D341Med (cell line): ENCODE results near the gene LYL1.
"Not testable (repeated sequence)": the region's sequence is repeated elsewhere in the genome, so short reads cannot be mapped to it uniquely, and the experiment has no call there.

ENCODE experiments used
- DNase-seq: peaks from one replicate; pipeline ENCODE4 v3.0.0; 2012; ENCODE audit warnings: low spot score

LYL1 gene

DNA sequence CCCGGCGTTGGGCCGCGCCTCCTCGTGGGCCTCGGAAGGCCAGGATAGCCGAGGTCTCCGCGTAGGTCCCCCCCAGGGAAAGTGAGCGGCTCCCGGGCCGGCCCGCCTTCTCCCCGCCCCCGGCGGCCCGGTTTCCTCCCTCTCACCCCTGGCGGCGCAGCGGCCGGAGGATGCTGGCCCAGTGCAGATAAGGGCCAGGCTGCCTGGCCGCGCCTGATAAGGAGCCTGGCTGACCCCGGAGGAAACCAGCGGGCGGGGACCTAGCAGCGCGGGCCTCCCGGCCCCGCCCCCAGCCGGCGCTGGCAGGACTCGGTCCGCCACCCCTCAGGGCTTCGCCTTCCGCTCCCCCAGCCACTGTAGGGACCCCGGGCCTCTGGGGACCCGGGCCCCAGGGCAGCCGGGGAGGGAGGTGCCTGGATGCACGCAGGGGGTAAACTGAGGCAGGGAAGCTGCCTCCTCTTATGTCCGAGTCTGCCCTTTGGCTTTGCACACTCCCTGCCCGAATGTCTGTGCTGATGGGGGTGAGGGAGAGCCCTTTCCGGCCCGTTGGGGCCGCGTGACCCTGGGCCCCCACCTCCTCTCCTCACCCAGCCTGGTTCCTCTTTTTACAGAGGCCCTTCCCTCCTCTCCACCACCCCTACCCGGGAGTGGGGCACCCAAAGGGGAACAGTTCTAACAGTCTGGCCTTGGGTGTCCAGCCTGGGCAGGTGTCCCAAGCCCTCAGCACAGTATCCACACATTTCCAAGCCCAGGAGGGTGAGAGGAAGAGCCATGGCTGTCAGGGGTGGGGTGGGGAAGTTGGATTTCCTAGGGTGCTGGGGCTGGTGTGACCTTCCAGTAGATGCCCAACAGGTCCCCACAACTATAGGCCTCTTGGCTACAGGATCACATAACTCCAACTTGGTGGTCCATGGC lies at the start of gene LYL1:
LYL1 (minus strand) TSS at position 193 of the 915 bp plus-strand sequence. CDS start 1,687 bp downstream, outside the sequence.
- no peak for DNase-seq

- peak; percentile 96 for DNase-seq
Measured at GRCh38 chr19:13151605-13152355, 49.1 kb upstream of the LYL1 start.

DNA sequence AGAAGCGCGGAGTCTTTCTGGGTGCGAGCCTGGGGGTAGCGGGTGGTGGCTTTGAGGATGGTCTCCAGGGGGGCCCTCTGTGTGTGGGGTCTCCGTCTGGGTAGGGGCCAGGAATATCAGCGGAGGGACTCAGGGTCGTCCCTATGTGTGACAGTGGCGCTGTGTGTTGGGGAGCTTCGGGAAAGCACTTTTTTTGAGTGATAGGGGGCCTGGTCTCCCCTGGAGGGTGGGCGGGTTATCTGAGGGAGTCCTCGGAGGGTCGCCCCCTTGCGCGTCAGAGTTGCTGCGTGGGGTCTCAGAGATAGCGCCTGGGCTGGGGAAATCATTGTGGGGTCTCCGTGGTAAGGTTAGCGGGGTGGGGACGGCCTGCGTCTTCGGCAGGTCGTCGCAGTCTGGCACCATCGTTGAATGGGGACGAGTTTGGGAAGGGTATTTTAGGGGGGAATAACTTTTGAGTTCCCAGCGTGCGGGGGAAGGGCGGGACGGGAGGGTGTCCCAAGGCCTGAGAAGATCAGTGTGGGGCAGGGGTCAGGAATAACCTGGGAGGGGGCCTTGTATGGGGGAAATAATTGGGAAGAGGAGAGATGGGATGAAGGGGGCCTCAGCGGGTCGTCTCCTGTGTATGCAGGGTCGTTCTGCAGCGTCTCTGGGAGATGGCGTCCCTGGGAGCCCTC lies 48.4 kb upstream of the LYL1 start:
- DNase-seq, result no peak

DNA sequence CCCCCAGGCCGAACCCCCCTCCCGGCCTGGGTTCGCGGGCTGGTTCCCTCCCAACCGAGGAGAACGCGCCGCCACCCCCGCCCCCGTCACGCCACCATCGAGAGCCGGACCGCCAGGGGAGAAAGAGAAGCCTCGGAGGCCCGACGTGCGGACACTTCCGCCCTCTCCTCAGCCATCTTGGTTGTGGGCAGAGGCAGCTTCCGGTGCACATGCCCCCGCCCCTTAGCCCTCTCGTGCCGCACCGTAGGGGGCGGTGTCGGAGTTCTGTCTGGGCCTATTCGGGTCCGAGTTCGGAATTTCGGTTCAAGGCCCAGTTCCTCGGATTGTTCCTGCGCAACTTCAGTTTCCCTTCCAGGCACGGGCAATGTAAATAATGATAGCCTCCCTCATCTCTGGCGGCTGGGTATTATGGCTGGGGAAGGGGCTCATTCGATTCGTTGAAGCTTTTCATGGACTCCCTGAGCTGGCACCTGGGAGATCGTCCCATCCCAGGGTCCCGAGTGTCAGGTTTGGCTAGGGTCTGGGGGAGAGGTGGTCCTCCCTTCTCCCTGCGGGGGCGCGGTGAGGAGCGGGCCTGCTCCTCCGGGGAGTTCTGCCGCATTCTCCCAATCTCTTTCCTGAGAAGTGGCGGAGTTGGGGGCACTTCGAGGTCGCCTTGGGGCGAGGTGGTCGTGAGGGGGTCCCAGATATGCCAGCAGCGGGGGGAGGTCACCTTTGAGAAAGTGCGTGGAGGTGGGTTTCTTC lies 47.7 kb upstream of the LYL1 start, which contains the start of the genes IER2 and STX10:
IER2 (plus strand) TSS at position 225 of the 744 bp plus-strand sequence. CDS start 2,776 bp downstream, outside the sequence.
STX10 (minus strand) TSS at position 189 of the 744 bp plus-strand sequence. CDS start 202 bp downstream, outside the sequence.
- DNase-seq, result peak; percentile 89

GRCh38 chr19:13149628-13150186 lies 47.0 kb upstream of the LYL1 start:
- DNase-seq, result no peak

- DNase-seq, result not testable (repeated sequence)
Measured at GRCh38 chr19:13149173-13149627, 46.5 kb upstream of the LYL1 start.

DNA sequence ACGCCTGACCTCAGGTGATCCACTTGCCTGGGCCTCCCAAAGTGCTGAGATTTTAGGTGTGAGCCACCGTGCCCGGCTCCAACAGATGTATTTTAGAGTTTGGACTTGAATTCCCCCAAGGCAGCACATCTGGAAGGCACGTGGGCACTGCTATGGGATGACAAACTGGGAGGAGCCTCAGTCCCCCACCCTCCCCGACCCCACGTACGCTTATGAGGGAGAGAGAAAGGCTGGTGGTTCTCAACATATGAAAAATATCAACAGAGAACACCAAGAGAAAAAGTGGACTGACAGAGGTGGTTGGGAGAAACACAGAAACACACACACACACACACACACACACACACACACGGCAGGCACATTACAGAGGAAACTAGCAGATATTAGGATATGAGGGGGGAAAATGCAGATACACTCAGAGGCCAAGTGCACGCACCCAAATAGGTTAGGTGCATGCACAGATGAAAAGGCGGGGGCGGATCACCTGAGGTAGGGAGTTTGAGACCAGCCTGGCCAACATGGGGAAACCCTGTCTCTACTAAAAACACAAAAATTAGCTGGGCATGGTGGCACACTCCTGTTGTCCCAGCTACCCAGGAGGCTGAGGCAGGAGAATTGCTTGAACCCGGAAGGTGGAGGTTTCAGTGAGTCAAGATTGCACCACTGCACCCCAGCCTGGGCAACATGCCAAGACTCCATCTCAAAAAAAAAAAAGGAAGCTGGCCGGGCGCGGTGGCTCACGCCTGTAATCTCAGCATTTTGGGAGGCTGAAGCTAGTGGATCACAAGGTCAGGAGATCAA lies 44.3 kb upstream of the LYL1 start:
- no peak for DNase-seq

DNA sequence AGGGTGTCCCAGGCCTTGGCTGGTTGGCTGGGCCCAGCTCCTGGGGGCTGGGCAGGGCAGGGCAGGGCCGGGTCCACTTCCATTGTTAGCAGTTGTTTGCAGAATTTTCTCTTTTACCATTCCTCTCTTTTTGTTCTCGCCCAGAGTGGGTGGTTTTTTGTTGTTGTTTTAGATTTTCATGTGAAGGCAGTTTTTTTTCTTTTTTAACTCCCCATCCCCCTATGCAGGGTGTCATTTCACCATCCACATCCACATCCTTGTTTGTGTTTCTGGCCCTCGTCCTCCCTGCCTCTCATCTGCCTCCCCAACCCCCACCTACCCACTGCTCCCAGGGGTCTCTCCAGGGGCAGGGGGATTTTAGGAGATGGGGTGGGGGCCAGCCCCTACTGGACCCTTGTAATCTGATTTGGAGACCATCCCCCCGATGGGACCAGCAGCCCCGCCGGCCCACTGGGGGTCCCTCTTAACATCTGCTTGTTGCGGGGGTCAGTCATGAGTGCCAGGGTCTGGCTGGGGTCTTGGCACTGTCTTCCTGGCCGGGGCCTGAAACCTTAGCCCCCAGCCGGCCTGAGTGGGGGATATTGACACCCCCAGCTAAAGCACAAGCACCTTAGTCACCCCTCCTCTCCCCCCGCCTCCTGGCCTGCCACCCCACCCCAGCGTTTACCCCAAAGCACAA lies 37.1 kb upstream of the LYL1 start:
- DNase-seq, result no peak

- DNase-seq, result no peak
Measured at GRCh38 chr19:13138916-13139198, 36.2 kb upstream of the LYL1 start.

DNA sequence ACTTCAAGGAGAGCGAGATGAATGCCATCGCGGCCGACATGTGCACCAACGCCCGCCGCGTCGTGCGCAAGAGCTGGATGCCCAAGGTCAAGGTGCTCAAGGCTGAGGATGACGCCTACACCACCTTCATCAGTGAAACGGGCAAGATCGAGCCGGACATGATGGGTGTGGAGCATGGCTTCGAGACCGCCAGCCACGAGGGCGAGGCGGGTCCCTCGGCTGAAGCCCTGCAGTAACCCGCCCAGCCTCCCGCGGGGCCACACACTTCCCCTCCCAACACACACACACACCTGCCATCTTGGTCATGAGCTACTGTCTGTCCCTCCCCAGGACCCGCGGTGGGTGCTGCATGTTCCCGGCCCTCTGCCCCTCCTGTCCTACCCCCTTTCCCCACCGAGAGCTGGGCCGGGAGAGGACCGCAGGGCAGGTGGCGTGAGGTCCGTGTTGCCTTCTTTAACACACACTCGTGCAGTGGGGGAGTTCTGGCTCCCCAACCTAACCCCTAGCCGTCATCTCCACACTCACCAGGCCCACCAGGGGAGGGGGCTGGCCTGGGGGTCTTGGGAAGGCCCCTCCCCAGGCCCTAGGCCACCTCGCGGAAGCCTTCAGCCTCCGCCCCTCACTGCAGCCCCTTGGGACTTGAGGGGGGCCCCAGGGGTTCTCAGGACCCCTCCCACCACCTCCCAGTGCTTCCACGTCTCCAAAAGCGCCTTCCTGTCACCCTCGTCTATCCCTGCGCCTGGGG lies 35.7 kb upstream of the LYL1 start:
- DNase-seq, result no peak

DNA sequence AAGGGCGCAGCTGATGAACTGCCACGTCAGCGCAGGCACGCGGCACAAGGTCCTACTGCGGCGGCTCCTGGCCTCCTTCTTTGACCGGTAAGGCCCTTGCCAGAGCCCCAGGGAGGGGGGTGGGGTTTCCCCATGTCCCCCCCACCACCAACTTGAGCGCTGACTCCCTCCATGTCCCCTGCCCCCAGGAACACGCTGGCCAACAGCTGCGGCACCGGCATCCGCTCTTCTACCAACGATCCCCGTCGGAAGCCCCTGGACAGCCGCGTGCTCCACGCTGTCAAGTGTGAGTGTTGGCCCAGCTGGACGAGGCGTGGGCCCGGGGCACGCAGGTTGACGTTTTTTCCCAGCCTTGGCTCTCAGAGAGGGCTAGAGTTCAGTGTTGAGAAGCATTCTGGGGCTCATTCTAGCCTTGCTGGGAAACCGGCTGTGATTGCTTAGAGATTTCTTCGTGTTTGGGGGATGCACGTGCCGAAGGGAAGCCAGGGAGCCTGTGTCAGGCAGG lies 34.7 kb upstream of the LYL1 start:
- no peak for DNase-seq

DNA sequence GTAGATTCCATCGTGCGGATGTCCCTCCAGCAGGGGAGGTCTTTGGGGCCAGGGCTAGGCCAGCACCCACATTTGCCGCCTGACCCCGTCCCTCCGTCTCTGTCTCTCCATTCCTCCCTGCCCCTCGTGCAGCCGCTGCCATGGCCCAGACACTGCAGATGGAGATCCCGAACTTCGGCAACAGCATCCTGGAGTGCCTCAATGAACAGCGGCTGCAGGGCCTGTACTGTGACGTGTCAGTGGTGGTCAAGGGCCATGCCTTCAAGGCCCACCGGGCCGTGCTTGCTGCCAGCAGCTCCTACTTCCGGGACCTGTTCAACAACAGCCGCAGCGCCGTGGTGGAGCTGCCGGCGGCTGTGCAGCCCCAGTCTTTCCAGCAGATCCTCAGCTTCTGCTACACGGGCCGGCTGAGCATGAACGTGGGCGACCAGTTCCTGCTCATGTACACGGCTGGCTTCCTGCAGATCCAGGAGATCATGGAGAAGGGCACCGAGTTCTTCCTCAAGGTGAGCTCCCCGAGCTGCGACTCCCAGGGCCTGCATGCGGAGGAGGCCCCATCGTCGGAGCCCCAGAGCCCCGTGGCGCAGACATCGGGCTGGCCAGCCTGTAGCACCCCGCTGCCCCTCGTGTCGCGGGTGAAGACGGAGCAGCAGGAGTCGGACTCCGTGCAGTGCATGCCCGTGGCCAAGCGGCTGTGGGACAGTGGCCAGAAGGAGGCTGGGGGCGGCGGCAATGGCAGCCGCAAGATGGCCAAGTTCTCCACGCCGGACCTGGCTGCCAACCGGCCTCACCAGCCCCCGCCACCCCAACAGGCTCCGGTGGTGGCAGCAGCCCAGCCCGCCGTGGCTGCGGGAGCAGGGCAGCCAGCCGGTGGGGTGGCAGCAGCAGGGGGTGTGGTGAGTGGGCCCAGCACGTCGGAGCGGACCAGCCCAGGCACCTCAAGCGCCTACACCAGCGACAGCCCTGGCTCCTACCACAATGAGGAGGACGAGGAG lies 32.7 kb upstream of the LYL1 start:
- DNase-seq, result no peak

DNA sequence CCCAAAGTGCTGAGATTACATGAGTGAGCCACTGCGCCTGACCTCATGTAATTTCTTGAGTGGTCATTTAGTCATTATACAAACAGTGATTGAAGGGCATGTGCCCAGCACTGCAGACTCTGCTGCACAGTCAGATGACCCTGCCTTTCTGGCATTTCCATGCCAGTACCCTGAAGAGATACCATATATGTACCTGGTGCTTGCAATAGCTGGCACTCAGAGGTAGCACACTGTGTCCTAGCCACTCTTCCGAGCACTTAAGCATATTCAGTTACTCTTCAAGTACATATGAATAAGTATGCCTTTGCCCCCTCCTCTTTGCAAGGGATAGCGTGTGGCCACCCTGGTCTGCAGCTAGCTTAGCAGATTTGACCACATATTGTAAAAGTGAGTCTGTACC lies 32.0 kb upstream of the LYL1 start:
- no peak for DNase-seq

GRCh38 chr19:13133241-13133870 lies 30.7 kb upstream of the LYL1 start:
- no peak for DNase-seq

DNA sequence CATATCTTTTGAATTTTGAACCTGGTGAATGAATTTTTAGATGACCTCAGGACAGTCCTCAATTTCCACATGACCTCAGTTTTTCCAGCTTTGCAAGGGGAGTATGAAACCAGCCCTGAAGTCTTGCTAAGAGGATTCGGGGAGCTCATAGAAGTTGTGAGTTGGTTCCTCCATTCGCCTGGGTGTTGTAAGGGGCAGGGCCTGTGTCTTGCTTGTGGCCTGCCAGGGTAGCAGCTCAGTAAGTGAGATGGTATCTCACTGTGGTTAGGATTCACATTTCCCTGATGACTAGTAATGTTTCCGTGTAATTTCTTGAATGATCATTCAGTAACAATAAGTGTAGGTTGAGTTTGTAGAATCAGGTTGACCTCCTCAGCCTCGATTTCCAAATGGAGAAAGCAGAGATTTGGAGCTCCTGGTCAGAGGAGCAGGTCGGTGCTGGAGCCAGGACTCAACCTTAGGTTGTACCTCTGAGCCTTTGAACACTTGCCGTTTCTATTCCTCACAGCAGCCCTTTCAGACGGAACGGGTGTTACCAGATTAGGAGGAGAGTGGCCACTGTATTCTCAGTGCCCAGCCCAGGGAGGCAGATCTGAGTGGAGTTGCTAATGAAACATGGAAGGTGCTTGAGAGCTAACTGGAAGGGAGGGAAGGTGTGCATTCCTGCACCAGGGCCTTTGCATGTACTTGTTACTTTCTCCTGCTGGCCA lies 30.0 kb upstream of the LYL1 start:
- no peak for DNase-seq

DNA sequence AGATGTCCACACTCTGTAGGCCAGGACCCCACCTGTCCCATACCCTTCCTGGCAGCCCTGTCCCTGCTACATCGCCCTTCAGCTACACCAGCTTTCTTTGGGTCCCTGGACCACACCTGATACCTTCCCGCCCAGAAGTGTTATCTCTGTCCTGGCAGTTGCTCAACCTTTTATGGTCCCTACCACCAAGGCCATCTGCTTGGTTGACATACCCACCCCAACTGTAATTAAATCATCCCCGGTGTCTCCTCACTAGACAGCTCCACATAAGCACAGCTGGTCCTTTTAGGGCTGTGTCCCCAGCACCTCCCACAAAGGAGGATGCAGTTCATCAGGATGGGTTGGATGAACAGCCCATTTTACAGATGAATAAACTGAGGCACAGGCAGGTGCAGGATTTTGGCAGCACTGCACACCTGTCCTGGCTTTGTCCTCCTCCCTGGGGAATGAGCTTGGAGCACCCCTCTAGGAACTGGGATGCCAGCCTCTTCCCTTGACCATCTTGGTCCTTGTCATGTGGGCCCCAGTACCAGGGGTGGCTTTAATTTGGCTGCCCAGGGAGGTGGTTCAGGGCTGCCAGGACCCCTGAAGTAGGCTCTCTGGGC lies 28.3 kb upstream of the LYL1 start:
- no peak for DNase-seq
